Left renal cortex interstitium (tissue), 4 donors: ENCODE measurements around the gene NSA2. TPM values are rescaled to one million over a fixed set of nuclear protein-coding genes. Genes with fewer than 3 reads are reported as not detected.
"Not testable (repeated sequence)": the region's sequence is repeated elsewhere in the genome, so short reads cannot be mapped to it uniquely, and the experiment has no call there.

Source experiments
- DNase-seq, 4 donors: peaks; one replicate each; pipeline ENCODE4 v3.0.0-alpha.2; 2013; ENCODE audit warnings: low read depth in 4 of 4, low spot score in 2 of 4, missing footprints in 1 of 4
- polyA plus RNA-seq, 4 donors: library from polyadenylated mRNA; unstranded; fragments of 120-200 nt; gene quantifications; one replicate each; pipeline ENCODE4 v1.2.1, GENCODE V29; 2013; ENCODE audit not compliant: insufficient read length in 4 of 4

Gene NSA2
- 100 to 1,000 TPM; 219 to 294 (median 248) TPM for polyA plus RNA-seq

GRCh38 chr5:74766849-74767578, at the start of gene NSA2, which contains the start of gene GFM2:
Gene NSA2, plus strand, starts transcription at chr5:74767249. Its CDS starts 112 bp downstream, at chr5:74767361.
Gene GFM2, minus strand, starts transcription at chr5:74767117. Its CDS starts 3,375 bp downstream, at chr5:74763742.
- peak; percentile 74 to 92 (median 88) for DNase-seq

- DNase-seq = no peak
Observed at GRCh38 chr5:74717596-74717995, 49.5 kb upstream of the NSA2 start.

- DNase-seq = no peak
Observed at GRCh38 chr5:74722271-74722670, 44.8 kb upstream of the NSA2 start.

- DNase-seq = no peak
Observed at GRCh38 chr5:74725331-74725730, 41.7 kb upstream of the NSA2 start.

- DNase-seq = no peak
Observed at GRCh38 chr5:74736759-74737158, 30.3 kb upstream of the NSA2 start.

GRCh38 chr5:74738406-74738805, 28.6 kb upstream of the NSA2 start:
- DNase-seq = no peak

GRCh38 chr5:74748742-74749141, 18.3 kb upstream of the NSA2 start:
- not testable (repeated sequence) for DNase-seq

- no peak for DNase-seq
Observed at GRCh38 chr5:74761241-74761640, 5.8 kb upstream of the NSA2 start.

- DNase-seq = no peak
Observed at GRCh38 chr5:74762599-74762998, 4.5 kb upstream of the NSA2 start.

- DNase-seq = no peak
Observed at GRCh38 chr5:74763504-74763903, 3.5 kb upstream of the NSA2 start.

GRCh38 chr5:74765201-74765600, 1.8 kb upstream of the NSA2 start:
- no peak for DNase-seq

GRCh38 chr5:74765929-74766328, 1.1 kb upstream of the NSA2 start:
- DNase-seq = no peak

- peak; percentile 20 to 58 (median 30) for DNase-seq
Observed at GRCh38 chr5:74766418-74766848, 616 bp upstream of the NSA2 start.

GRCh38 chr5:74767579-74767913, 497 bp downstream of the NSA2 start:
- peak in 2 of 4 donors; percentile 5 to 10 for DNase-seq

- no peak for DNase-seq
Observed at GRCh38 chr5:74772359-74772758, 5.3 kb downstream of the NSA2 start.

- no peak for DNase-seq
Observed at GRCh38 chr5:74778609-74779008, 11.6 kb downstream of the NSA2 start.

GRCh38 chr5:74786851-74787250, 19.8 kb downstream of the NSA2 start:
- no peak for DNase-seq

- no peak for DNase-seq
Observed at GRCh38 chr5:74787424-74787823, 20.4 kb downstream of the NSA2 start.

GRCh38 chr5:74791669-74792068, 24.6 kb downstream of the NSA2 start:
- DNase-seq = not testable (repeated sequence)

GRCh38 chr5:74798977-74799911, 32.2 kb downstream of the NSA2 start:
- no peak for DNase-seq

- no peak for DNase-seq
Observed at GRCh38 chr5:74801197-74801596, 34.1 kb downstream of the NSA2 start.
